HepG2 (cell line): ENCODE measurements around the gene ZBED5. TPM values are rescaled to one million over a fixed set of nuclear protein-coding genes. Genes with fewer than 3 reads are reported as not detected.

Source experiments
- ATAC-seq: fragments of 200-7000 bp; cut with Tn5 transposase; 3 replicates; pipeline ENCODE4 v1.9.1; 2020; ENCODE audit warnings: mild to moderate bottlenecking, moderate library complexity
- BruUV-seq: library from RNA; stranded (reverse); fragments of 400-500 nt; replicated peaks from 2 replicates; lab custom pipeline; 2021; lab: Mats Ljungman, UMichigan
- CTCF ChIA-PET: fragments of 300-600 bp; formaldehyde crosslinking; extraction: SDS; loops from one replicate; lab custom pipeline; 2021; ENCODE audit warnings: low total read pairs, inconsistent platforms, low intra/inter-chr PET ratio; lab: Yijun Ruan, JAX
- POLR2A ChIA-PET: fragments of 350-600 bp; sonication (Branson Sonifier 250); formaldehyde crosslinking; loops from one replicate; lab custom pipeline; 2020; ENCODE audit warnings: antibody characterized with exemption, inconsistent platforms; lab: Yijun Ruan, JAX
- DNase-seq: peaks from one replicate; pipeline ENCODE4 v3.0.0-alpha.2; 2015; ENCODE audit warnings: low spot score
- FAIRE-seq: peaks from 3 replicates; lab custom pipeline; 2011; peaks lifted over from hg19 to GRCh38; lab: Jason Lieb, UNC
- H2AFZ ChIP-seq: one replicate; pipeline ENCODE4 v1.6.1; 2011; ENCODE audit warnings: low read length, inconsistent platforms
- H3K27ac ChIP-seq: fragments of 300-600 bp; 3 replicates; pipeline ENCODE4 v1.8.0; 2011; ENCODE audit warnings: mixed run types, mild to moderate bottlenecking, mixed read lengths, low read length, inconsistent platforms; ENCODE audit not compliant: insufficient read depth; ENCODE audit errors: extremely low read length
- H3K27me3 ChIP-seq, 2 experiments: fragments of 200-600 bp in 1 of 2; 2 replicates in 1 of 2; 3 replicates in 1 of 2; pipeline versions ENCODE4 v1.6.0 to v1.8.0; 2011; ENCODE audit warnings: low read length in 2 of 2, mild to moderate bottlenecking in 2 of 2, moderate library complexity in 2 of 2, inconsistent platforms in 1 of 2; ENCODE audit not compliant: insufficient read depth in 2 of 2, control insufficient read depth in 1 of 2
- H3K36me3 ChIP-seq, 2 experiments: fragments of 200-600 bp in 1 of 2; replicated peaks in 1 of 2; 2 replicates in 1 of 2; 3 replicates in 1 of 2; pipeline versions ENCODE4 v1.5.1 to v1.8.0; 2011; ENCODE audit warnings: low read length in 2 of 2, inconsistent platforms in 1 of 2; ENCODE audit not compliant: insufficient read depth in 2 of 2, control insufficient read depth in 1 of 2
- H3K4me1 ChIP-seq: 2 replicates; pipeline ENCODE4 v1.5.1; 2012; ENCODE audit warnings: low read length, inconsistent platforms; ENCODE audit not compliant: insufficient read depth
- H3K4me2 ChIP-seq: 2 replicates; pipeline ENCODE4 v1.6.0; 2011; ENCODE audit warnings: low read depth, low read length, inconsistent platforms
- H3K4me3 ChIP-seq, 3 experiments: fragments of 200-600 bp in 1 of 3; sonication (generic), shearing (Covaris generic) in 1 of 3; replicated peaks in 1 of 3; 2 replicates each; pipeline ENCODE4 v1.5.1; 2011 to 2016; ENCODE audit warnings: low read length in 3 of 3, inconsistent platforms in 2 of 3, low read depth in 2 of 3, mild to moderate bottlenecking in 2 of 3, control low read depth in 1 of 3, mixed read lengths in 1 of 3; ENCODE audit not compliant: insufficient read depth in 1 of 3
- H3K79me2 ChIP-seq: one replicate; pipeline ENCODE4 v1.6.1; 2011; ENCODE audit warnings: low read length, inconsistent platforms; ENCODE audit not compliant: insufficient read depth
- H3K9ac ChIP-seq: 2 replicates; pipeline ENCODE4 v1.6.0; 2011; ENCODE audit warnings: mild to moderate bottlenecking, low read depth, low read length, inconsistent platforms; ENCODE audit not compliant: insufficient read depth
- H3K9me3 ChIP-seq: 2 replicates; pipeline ENCODE4 v1.5.1; 2012; ENCODE audit warnings: mild to moderate bottlenecking, low read length
- H4K20me1 ChIP-seq: 2 replicates; pipeline ENCODE4 v1.6.0; 2011; ENCODE audit warnings: inconsistent platforms, mild to moderate bottlenecking, low read length, moderate library complexity; ENCODE audit not compliant: insufficient read depth
- ATRX ChIP-seq: sonication (generic); formaldehyde crosslinking; IDR thresholded peaks from 2 replicates; pipeline ENCODE4 v1.4.0; 2020; ENCODE audit warnings: missing genetic modification reagents, borderline replicate concordance
- CHD2 ChIP-seq: IDR thresholded peaks from 2 replicates; pipeline ENCODE4 v1.6.1; 2011; ENCODE audit warnings: low read depth, low read length, improper control_type of control experiment
- DNMT1 ChIP-seq: sonication (generic); formaldehyde crosslinking; IDR thresholded peaks from 2 replicates; pipeline ENCODE4 v1.5.1; 2020; ENCODE audit warnings: mild to moderate bottlenecking, missing genetic modification reagents
- FLYWCH1 ChIP-seq: sonication (generic); formaldehyde crosslinking; IDR thresholded peaks from 2 replicates; pipeline ENCODE4 v1.8.1; 2023; ENCODE audit warnings: mild to moderate bottlenecking, missing genetic modification reagents
- HOXA3 ChIP-seq: sonication (generic); formaldehyde crosslinking; IDR thresholded peaks from 2 replicates; pipeline ENCODE4 v1.5.0; 2020; ENCODE audit warnings: missing genetic modification reagents
- IRF2 ChIP-seq: IDR thresholded peaks from 2 replicates; pipeline ENCODE4 v1.6.1; 2018; ENCODE audit warnings: missing genetic modification reagents, missing compliant biosample characterization
- RFXANK ChIP-seq: IDR thresholded peaks from 2 replicates; pipeline ENCODE4 v1.6.1; 2016
- TRIM24 ChIP-seq: sonication (generic); formaldehyde crosslinking; IDR thresholded peaks from 2 replicates; pipeline ENCODE4 v1.8.0; 2022; ENCODE audit warnings: mild to moderate bottlenecking, missing genetic modification reagents
- ZFY ChIP-seq: sonication (generic); formaldehyde crosslinking; IDR thresholded peaks from 2 replicates; pipeline ENCODE4 v1.4.0; 2020; ENCODE audit warnings: missing genetic modification reagents
- ZNF282 ChIP-seq: fragments of 450-650 bp; IDR thresholded peaks from 2 replicates; pipeline ENCODE4 v1.6.1; 2018; ENCODE audit not compliant: partially characterized antibody
- ZNF414 ChIP-seq: sonication (generic); formaldehyde crosslinking; IDR thresholded peaks from 2 replicates; pipeline ENCODE4 v1.5.0; 2020; ENCODE audit warnings: missing genetic modification reagents
- ZNF652 ChIP-seq: IDR thresholded peaks from 2 replicates; pipeline ENCODE4 v1.6.1; 2016; ENCODE audit warnings: low read depth, borderline replicate concordance
- ZNF761 ChIP-seq: sonication (generic); formaldehyde crosslinking; conservative IDR thresholded peaks from 2 replicates; pipeline ENCODE4 v1.4.0; 2020; ENCODE audit warnings: mild to moderate bottlenecking, missing genetic modification reagents
- WGBS: methylation state at CpG from one replicate; pipeline ENCODE4 v1.1.6; 2017; ENCODE audit warnings: low lambda C conversion rate; 5-methylcytosine and 5-hydroxymethylcytosine counted together
- in situ Hi-C: cut with HindIII; loops from 2 replicates; pipeline ENCODE4 v1.10.0; 2017; ENCODE audit warnings: low pct_unique_long_range_greater_than_20kb; ENCODE audit not compliant: extremely low pct_ligation_motif_present
- intact Hi-C: fragments of 100-400 bp; cut with micrococcal nuclease; formaldehyde crosslinking; loops from one replicate; pipeline ENCODE4 v1.10.0; 2022; ENCODE audit not compliant: unreplicated experiment
- polyA plus RNA-seq, 8 experiments: library from polyadenylated mRNA; depleted of rRNA in 3 of 8; stranded (reverse) in 7 of 8; unstranded in 1 of 8; fragments of >200 nt; fragmentation: Illumina TruSeq in 4 of 8; extraction: Trizol in 4 of 8; gene quantifications; 2 replicates each; pipeline versions ENCODE4 v1.2.1 to v1.2.3, GENCODE V29; 2011 to 2016; ENCODE audit warnings: low read depth in 4 of 8, missing spikeins in 1 of 8, mixed read lengths in 1 of 8; ENCODE audit not compliant: insufficient read depth in 1 of 8
- total RNA-seq, 5 experiments: library from RNA; depleted of rRNA; stranded (reverse); fragments of >200 nt; fragmentation: Illumina TruSeq; extraction: Trizol; gene quantifications; 2 replicates each; pipeline ENCODE4 v1.2.3, GENCODE V29; 2016; ENCODE audit warnings: low read depth in 1 of 5

ZBED5 gene
- total and polyA plus RNA-seq, 2 of the 13 experiments (the other 11 are each of a cell fraction or from before 2014, with no cell fraction given) = 18.2 to 38.6 TPM

GRCh38 chr11:10838881-10839280, 19.0 kb downstream of the ZBED5 start:
- no peak for TF ChIP-seq DNMT1 (CRISPR knock-in tag)
- TF ChIP-seq HOXA3 = no peak
- TF ChIP-seq ZNF282 = no peak
- TF ChIP-seq ATRX = no peak
- TF ChIP-seq RFXANK (CRISPR knock-in tag) = no peak
- TF ChIP-seq ZNF414 (CRISPR knock-in tag) = no peak
- TF ChIP-seq CHD2 = no peak
- TF ChIP-seq IRF2 (CRISPR knock-in tag) = no peak
- no peak for TF ChIP-seq FLYWCH1
- no peak for TF ChIP-seq TRIM24
- no peak for TF ChIP-seq ZFY (CRISPR knock-in tag)
- TF ChIP-seq ZNF652 (CRISPR knock-in tag) = no peak
- no peak for TF ChIP-seq ZNF761 (CRISPR knock-in tag)
- no peak overlapping the region for H3K9ac ChIP-seq
- H3K4me2 ChIP-seq = no peak overlapping the region
- ATAC-seq (no peak), DNase-seq (no peak), FAIRE-seq (no peak)
- no peaks in the 10 kb centered on the region for H3K4me1 ChIP-seq
- no peak overlapping the region for H3K27ac ChIP-seq
- POLR2A ChIA-PET = interaction anchor here (0.9 to 1.0 kb wide), 2 partner anchors 19 to 29 kb away, joined by 3 read pairs; partner anchors contain the start of gene ZBED5
- H2AFZ ChIP-seq = no peak overlapping the region
- CTCF ChIA-PET = no interaction called here
- intact Hi-C loops = no loop called here
- H3K27me3 ChIP-seq = no peaks in the 10 kb centered on the region
- in situ Hi-C loops = no loop called here
- no peaks in the 10 kb centered on the region for H3K9me3 ChIP-seq
- H4K20me1 ChIP-seq = no peaks in the 10 kb centered on the region
- 29% methylated on average over 3 of the region's 3 CpGs for WGBS
- H3K36me3 ChIP-seq = no peaks in the 10 kb centered on the region
- H3K4me3 ChIP-seq = no peak overlapping the region
- no peaks in the 10 kb centered on the region for H3K79me2 ChIP-seq
- no TSS peak for BruUV-seq
